Stimulated activated CD8-positive, alpha-beta memory T cell treated with anti-CD3 and anti-CD28 coated beads, Interleukin-4, amount 100 ng/mL, for 1 hour (primary cell): ENCODE data around the gene VAV3.

Source experiments
- DNase-seq, 2 donors: peaks; one replicate each; pipeline ENCODE4 v3.0.0-alpha.2; 2020; ENCODE audit warnings: low read depth in 2 of 2, low spot score in 1 of 2

The VAV3 gene

GRCh38 chr1:107604825-107605224, 360.2 kb downstream of the VAV3 start:
- DNase-seq = no peak

GRCh38 chr1:107600607-107601160, 364.3 kb downstream of the VAV3 start:
- DNase-seq = no peak

- no peak for DNase-seq
Measured at GRCh38 chr1:107599220-107599619, 365.8 kb downstream of the VAV3 start.

- no peak for DNase-seq
Measured at GRCh38 chr1:107597290-107597689, 367.7 kb downstream of the VAV3 start.

GRCh38 chr1:107594536-107594935, 370.4 kb downstream of the VAV3 start:
- no peak for DNase-seq

GRCh38 chr1:107593501-107594209, 371.3 kb downstream of the VAV3 start:
- no peak for DNase-seq

- DNase-seq = no peak
Measured at GRCh38 chr1:107590900-107591622, 373.9 kb downstream of the VAV3 start.

- no peak for DNase-seq
Measured at GRCh38 chr1:107590087-107590486, 374.9 kb downstream of the VAV3 start.

GRCh38 chr1:107588321-107588720, 376.7 kb downstream of the VAV3 start:
- no peak for DNase-seq

GRCh38 chr1:107575226-107575625, 389.8 kb downstream of the VAV3 start:
- DNase-seq = no peak

GRCh38 chr1:107574044-107574443, 390.9 kb downstream of the VAV3 start:
- DNase-seq = no peak

GRCh38 chr1:107572674-107573211, 392.2 kb downstream of the VAV3 start:
- no peak for DNase-seq

GRCh38 chr1:107570768-107571167, 394.2 kb downstream of the VAV3 start:
- no peak for DNase-seq

GRCh38 chr1:107563441-107563840, 401.5 kb downstream of the VAV3 start:
- DNase-seq = no peak

GRCh38 chr1:107559881-107560280, 405.1 kb downstream of the VAV3 start:
- DNase-seq = no peak

GRCh38 chr1:107557095-107557494, 407.9 kb downstream of the VAV3 start:
- no peak for DNase-seq

- DNase-seq = no peak
Measured at GRCh38 chr1:107555578-107555977, 409.4 kb downstream of the VAV3 start.

GRCh38 chr1:107552781-107553180, 412.2 kb downstream of the VAV3 start:
- no peak for DNase-seq

GRCh38 chr1:107551456-107551855, 413.5 kb downstream of the VAV3 start:
- no peak for DNase-seq

- no peak for DNase-seq
Measured at GRCh38 chr1:107550358-107550757, 414.6 kb downstream of the VAV3 start.

- DNase-seq = no peak
Measured at GRCh38 chr1:107549152-107549810, 415.7 kb downstream of the VAV3 start.

GRCh38 chr1:107548276-107548675, 416.7 kb downstream of the VAV3 start:
- no peak for DNase-seq
